ENCODE data around the gene TERC.

Gene TERC

DNA sequence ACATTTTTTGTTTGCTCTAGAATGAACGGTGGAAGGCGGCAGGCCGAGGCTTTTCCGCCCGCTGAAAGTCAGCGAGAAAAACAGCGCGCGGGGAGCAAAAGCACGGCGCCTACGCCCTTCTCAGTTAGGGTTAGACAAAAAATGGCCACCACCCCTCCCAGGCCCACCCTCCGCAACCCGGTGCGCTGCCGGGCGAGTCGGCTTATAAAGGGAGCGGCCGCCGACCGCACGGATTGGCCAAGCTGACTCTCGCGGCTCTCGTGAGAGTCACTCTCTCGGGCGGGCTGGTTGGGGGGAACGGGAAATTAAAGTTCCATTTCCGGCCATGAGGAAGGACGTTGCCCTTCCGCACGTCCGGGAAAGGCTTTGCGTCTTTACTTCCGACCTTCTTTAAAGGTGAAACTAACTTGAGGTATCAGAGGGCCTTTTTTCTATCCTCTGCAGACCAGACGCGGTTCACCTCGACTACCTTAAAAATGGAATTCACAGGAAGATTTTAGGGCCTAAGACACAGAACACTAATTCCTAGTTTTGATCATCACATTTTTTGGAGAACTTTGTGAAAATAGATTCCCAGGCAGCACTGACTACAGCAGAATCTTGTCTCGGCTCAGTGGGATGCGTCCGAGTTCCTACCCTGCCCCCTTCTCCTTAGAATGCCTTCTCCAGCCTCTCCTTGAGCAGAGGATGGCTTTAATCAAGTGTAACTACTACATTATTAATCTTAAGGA is at the start of gene TERC:
TSS of gene TERC (minus strand) at position 179 of the 731 bp plus-strand sequence.
- DNase-seq, result peak; percentile 73

DNA sequence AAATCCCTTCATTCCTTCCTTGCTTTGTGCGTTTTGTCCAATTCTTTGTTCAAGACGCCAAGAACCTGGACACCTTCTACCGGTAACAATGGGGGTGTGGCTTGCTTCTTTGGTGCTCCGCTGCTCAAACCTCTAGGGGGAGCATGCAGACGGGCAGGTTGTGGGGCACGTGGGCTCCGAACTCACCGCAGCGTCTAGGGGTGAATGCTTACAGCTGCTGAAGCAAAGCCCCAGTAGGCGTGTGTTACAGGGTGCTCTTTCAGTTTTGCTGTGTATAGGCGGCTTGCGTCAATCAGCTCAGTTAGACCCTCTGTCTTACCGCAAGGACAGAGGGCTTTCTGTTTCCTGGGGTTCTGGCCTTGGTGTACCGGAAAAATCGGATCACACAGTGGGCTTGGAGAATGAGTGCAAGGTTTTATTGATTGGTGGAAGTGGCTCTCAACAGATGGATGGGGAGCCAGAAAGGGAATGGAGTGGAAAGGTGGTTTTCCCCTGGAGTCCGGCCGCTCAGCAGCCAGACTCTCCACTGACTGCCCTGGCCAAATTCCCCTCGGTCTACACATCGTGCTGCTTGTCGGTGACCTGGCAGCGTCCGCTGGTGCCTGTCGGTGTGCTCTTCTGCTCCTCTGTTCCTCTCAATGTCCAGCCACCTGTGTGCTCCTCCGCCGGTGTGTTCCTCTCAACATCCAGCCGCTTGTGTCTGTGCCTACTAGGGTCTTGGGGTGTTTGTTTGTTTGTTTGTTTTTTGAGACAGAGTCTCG is 49.1 kb upstream of the TERC start:
- no peak for DNase-seq

DNA sequence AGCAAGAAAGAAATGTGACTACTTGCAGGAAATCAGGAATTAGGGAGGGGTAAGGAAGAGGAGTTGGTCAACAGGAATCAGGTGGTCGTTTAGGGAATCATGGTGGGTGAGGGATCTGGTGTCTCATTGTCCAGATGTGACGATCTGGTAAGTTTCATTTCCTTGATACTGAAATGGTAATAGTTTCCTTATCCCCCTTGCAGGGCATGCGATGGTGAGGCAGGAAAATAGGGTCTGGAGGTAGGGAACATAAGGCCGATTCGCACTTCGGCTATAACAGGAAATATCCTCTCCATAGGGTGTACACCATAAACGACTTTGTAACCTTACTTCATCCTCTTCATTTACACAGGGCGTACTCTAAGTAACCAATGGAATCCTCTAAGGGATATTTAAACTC is 48.4 kb upstream of the TERC start:
- DNase-seq, result no peak

DNA sequence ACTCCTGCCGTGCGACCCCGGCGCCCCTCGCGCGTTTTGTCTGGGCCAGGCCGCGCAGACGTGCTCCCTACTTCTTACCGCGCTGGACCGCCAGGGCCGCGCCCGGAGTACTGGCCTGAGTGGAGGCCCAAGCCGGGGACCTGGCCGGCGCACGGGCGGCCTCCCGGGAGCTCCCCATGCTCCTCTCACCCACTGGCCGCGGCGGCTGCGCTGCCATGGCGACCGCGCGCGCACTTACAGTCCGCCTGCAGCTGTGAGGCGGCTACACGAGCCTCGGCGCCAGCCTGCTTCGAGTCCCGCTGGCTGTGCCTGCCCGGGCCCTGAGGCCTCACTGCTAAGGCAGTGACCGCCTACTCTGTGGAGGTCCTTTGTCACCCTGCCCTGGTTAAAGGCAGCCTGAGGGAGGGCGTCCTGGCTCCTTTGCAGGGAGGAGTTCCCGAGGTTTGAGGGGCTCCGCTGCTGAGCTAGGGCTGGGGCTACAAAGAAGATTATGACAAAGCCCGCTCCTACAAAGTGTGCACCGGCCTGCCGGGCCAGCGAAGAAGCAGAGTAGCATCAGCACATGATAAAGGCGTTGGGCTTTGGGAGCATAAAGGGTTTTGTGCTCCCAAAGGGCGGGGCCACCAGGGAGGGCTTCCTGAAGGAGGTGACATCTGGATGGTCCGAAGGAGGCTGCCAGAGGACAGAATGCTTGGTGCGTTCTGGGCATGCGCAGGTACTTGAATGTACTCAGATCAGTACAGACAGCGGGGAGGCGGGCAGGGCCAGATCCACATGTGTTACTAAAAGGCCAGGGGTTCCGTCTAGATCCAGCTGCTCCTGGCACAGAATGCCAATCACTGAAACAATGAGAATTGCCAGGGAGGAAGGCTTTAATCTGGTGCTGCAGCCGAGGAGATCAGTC is 47.7 kb upstream of the TERC start, which contains the start of the genes LRRC34 and LRRIQ4:
TSS of gene LRRC34 (minus strand) at position 573 of the 904 bp plus-strand sequence. CDS start at position 217, 356 bp downstream.
TSS of gene LRRIQ4 (plus strand) at position 539 of the 904 bp plus-strand sequence. CDS start 9,052 bp downstream, outside the sequence.
- peak; percentile 22 for DNase-seq

DNA sequence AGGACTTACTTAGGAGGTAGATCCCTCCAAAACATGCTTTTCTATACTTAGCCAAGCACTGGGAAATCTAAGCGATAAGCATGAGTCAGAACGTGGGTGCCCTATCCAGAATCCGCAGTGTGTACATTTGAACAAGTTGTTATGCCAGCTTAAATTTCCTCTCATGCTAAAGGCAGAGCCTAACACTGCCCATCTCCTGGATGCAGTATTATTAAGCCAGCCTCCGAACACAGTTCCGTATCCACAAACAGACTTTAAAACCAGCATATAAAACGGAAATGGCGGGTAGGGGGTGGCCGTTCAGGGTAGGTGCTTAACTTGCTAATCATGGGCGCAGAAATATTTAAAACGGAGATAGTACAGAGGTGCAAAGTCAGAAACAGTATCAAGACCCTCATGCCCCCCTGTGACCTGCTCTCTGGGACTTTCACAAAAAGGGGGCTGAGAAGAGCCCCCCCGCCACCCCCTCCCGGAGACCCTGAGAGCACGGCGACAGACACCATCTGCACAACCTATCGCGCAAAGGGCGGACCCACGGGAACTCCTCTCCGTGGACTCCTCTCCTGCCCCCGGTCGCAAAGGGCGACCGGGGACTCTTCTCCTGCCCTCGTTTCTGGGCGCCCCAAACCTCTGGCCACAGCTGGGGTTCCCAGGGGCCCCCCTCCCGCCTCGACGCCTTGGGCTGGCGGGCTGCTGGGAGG is 46.9 kb upstream of the TERC start:
- no peak for DNase-seq

DNA sequence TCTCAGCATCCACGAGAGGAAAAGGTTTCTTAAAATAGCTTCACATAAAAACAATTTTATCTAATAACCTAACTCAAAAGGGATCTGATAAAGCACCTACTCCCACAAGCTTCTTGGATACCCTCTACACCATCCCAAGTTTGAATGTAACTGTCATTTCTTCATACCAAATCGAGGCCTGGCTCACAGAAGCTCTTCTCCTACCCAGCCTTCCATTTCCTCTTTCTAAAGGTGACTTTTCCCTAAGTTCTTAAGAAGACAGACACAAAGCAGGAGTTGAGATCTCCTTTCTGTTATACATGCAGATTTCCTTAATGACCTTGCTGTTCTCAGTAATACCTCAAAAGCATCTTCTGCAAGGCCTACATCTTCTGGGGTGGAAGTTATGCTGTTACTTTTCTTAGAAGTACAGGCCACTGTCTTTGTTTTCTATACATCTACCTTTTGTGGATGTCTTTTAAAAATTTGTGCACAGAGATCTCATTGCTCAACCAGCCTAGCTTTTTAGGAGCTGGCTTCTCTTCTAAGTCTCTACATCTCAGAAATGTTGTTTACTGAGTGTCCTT is 44.5 kb upstream of the TERC start:
- no peak for DNase-seq

DNA sequence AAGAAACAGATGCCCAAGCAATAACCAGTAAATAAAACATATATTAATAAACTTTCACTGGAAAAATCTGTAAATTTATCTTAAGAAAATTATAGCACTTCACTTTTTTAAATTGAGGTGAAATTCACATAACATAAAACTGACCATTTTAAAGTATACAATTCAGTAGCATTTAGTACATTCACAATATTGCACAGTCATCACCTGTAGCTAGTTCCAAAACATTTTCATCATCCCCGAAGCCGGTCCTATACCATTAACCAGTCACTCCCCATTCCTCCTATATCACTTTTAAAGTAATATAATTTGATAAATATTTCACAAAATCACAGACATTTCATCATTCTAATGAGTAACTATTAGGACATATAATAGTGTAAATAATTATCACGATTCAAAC is 39.8 kb upstream of the TERC start:
- no peak for DNase-seq

DNA sequence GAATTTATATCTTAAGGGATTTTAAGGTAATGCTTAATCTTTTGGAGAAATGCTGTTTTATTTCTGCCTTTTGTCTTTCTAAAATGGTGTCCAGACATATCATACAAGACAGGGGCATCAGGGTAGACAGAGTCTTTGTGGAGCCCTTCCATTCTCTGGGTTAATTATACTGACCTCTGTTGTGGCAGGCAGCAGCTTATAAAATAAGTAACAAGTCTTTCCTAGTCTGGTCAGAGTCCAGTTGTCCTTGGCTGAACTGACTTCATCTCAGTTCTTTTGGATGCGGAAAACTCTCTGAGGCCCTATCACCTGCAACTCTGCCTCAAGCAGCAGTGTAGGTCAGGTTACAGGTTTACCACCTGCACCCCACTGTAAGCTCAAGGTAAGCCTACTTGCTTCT is 27.5 kb upstream of the TERC start:
- DNase-seq, result no peak

DNA sequence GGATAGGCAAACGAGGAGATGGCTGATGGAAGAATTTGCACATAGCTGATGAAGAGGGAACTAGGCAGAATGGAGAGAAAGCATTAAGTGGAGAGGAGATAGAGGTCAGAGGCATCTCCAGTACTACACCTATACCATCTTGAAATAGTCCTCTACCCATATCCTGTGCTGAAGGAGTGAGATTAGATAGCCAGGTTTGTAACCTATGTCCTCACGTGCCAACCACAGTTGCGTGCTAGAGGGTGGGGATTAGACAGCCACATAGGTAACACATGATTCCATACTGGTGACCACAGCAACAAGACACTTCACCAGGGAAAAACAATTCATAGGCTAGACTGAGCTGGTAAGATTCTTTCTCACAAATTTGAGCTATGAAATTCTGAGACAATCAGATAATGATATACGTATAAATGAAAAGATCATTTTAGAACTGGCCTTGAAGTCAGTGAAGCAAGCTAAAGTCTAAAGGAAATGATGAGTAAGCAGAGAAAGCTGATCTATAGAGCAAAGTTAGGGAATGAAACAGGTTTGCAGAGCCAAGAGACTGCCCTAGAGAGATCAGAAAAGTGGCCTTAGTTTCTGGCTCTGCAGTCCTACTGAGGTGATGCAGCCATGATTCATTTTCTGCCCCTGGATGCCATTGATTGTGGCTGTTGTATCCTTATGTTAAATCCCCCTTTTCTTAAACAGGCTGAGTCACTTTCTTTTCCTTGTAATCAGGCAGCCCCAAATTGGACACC is 26.0 kb upstream of the TERC start:
- no peak for DNase-seq

DNA sequence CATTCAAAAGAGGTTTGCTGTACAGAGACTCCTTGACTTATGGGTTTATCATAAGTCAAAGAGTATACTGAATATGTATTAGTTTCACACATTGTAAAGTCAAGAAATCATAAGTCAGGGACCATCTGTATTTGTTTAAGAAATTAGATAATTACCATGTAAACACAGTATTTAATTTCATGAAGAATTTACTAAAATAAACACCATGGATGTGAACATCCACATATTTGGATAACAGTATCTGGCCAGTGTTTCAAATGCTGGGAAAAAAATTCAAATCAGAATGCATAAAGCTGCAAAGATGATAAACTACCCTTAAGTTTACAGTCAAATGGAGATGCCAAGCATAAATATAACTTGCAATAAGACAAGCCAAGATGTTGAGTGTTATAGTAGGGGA is 25.4 kb upstream of the TERC start:
- no peak for DNase-seq

DNA sequence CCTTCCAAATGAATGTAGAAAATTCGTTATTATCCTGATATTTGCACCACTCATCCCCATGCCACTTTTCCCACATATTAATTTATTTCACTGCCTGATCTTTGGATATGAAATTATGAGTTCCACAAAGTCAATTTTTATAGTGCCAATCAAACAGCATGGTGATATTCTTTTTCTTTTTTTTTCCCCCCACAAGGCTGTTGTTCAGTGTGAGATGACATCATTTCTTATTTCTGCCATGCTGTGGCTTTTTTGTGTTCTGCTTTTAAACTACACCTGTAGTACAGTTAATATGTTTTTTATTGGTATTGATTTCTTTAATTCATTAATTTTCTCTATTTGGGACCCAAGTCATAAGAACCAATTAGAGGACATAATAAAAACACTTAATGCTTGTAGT is 22.9 kb upstream of the TERC start:
- DNase-seq, result no peak

DNA sequence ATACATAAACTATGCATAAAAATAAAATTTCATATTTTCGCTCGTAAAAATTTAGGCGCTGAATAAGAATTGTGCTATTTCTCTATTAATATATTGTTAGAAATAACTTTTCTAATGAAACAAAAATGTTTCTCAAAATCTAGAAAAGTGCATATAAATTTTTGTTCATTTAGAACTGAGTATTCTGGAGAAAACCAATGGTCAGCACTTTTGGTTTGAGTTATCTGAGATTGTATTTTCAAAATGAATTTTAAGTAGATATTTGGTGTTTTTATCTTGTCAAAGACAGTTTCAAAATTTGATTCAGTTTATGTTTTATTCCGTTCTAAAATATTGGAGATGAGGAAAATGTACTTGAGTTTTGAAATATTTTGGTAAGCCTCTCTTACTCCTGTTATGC is 22.3 kb upstream of the TERC start:
- DNase-seq, result no peak

DNA sequence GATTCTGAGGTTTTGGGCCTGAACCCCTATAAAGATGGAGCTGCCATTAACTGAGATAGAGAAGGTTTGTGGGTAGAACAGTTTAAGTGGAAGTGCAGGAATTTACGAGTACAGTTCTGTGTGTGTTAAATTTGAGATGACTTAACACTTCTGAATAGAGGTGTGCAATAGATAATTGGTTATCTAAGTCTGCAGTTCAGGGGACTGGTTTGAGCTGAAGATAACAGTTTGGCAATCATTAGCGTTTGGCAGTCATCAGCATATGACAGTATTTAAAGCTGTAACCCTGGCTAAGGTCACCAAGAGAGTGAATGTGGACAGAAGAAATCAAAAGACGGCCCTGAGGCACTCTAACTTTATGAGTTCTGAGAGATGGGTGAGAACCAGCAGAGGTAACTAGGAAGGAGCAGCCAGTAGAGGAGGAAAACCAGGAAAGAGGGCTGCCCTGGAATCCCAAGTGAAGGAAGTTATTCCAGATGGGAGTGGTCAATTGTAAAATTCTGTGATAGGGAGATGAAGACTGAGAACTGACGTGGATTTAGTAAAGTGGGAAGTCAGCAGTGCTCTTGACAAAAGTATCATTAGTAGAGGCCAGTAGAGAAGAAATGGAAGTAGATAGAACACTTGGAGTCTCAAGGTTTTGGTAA is 16.5 kb upstream of the TERC start:
- no peak for DNase-seq

DNA sequence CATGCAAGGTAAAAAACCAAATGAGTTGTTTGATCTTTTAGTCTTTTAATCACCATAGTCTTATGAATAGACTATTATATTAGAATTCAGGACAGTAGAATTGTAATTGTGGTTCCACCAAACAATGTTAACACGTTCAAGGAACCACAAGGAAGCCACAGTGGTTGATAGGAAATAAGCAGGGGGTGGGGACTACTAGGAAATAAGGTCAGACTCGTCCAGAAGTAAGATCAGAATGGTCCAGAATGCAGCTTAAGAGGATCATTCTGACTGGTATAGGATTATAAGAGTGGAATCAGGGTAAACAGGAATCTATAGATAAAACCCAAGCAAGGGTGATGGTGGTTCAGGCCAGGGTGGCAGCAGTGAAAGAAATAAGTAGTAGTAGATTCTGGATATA is 15.9 kb upstream of the TERC start:
- DNase-seq, result no peak

DNA sequence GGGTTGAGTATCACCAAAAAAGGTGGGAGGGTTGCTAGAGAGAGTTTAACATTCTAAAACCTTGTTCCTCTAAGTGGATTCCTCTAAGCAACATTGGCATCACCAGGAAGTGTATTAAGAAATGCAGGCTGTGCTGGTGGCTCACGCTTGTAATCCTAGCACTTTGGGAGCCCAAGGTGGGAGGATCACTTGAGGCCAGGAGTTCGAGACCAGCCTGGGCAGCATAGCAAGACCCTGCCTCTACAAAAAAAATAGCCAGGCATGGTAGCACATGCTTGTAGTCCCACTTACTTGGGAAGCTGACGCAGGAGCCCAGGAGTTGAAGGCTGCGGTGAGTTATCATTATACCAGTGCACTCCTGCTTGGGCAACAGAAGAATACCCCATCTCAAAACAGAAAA is 13.0 kb upstream of the TERC start:
- no peak for DNase-seq

DNA sequence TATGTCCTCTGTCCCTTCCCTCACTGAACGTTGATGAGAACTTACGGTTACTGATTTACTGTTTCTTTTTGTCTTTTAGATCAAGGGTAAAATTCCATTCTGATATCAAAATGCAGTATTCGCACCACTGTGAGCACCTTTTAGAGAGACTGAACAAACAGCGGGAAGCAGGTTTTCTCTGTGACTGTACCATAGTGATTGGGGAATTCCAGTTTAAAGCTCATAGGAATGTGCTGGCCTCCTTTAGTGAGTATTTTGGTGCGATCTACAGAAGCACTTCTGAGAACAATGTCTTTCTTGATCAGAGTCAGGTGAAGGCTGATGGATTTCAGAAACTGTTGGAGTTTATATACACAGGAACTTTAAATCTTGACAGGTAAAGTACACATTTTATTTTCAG is 9.3 kb upstream of the TERC start:
- no peak for DNase-seq

DNA sequence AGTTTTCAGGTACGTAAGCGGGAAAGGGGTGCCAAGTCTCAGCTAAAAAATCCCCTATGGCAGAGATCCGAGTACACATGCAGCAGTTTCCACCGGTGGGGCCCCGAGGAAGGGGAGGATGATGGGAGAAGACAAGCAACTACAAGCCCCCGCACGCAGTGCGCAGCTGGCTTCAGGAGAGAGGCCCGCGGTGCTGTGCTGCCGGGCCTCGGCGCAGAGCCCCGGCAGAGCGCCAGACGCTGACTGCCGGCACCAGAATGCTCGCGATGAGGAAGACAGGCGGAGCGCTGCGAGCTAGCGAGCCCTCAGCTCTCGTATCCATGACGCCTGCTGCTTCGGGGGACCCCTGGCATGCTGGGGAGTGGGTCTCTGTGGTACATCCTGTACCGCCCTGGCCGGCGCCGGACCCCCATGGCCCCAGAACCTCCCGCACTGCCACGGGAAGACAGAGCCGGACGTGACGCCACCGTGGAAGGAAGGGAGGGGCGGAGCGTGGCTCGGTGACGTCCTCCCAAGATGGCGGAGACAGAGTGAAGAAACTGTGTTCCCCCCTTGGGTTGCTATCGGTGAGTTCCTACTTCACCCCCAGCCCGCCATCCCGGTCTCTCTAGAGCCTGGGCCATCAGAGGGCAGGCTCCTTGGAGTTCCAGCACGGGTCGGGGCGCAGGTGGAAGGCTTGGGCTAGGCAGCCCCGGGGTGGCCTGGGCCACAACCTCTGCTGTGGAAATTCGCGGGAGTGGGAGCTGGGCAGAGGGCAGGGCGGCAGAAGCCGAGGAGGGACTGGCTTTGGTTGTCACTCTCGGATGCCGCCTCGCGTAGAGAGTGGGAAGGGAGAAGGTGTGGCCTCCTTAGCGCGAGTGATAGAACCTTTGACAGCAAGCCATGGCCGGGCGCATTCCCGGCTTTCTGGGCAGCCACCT is 8.3 kb upstream of the TERC start, which contains the start of gene MYNN:
TSS of gene MYNN (plus strand) at position 500 of the 920 bp plus-strand sequence. CDS start 900 bp downstream, outside the sequence.
- DNase-seq, result peak; percentile 26

DNA sequence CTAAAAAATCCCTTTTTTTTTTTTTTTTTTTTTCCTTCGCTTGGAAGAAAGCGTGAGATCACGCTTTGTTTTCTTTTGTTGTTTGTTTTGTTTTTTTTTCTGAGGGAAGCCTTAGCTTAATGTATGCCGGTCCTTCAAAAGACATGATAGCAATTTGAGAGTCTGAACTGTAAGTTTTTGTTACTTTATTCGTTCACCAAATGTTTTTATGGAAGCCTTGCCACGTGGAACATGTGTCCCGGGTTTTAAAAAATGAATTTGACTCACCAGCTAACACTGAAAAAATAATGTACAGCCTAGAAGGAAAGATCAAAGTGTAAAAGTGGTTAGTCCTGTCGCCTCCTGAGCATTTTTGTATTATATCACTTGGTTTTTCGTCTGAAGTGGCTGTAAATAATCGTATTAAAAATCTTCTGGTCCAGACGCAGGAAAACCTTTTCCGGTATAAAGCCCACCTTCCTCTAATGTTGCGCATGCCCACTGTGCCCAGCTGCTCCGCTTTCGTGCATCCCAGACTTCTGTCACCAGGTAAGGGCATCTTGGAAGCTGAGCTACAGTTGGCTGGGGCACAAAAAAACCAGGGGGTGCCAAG is 7.5 kb upstream of the TERC start:
- DNase-seq, result no peak
